Measurements from ENCODE around the gene ATF4.

Gene ATF4

GRCh38 chr22:39528681-39529486, 8.5 kb downstream of the ATF4 start:
- peak; percentile 85 to 95 for DNase-seq (ENCODE audit: low read depth in 1 of 2, low spot score in 1 of 2)
- TF ChIP-seq CTCF (IDR thresholded peaks at IDR 0.05; ENCODE audit: insufficient read depth, low read length) (peak; percentile 95), POLR2AphosphoS5 (IDR thresholded peaks at IDR 0.05; ENCODE audit: low read depth) (peak; percentile 83), GABPA (IDR thresholded peaks at IDR 0.05; ENCODE audit: low read depth) (peak; percentile 65; the same call in 1 of the 2 replicates), REST (IDR thresholded peaks at IDR 0.05; ENCODE audit: insufficient replicate concordance, low read depth) (peak; percentile 6), SPI1 (IDR thresholded peaks at IDR 0.05; ENCODE audit: borderline replicate concordance, low read depth) (peak; percentile 20; the same call in 1 of the 2 replicates)
- peak overlapping the region; percentile 46 for H3K4me3 ChIP-seq (replicated peaks; ENCODE audit: insufficient read depth, low read length)

GRCh38 chr22:39529487-39529851, 9.1 kb downstream of the ATF4 start:
- Histone ChIP-seq H3K4me3 (replicated peaks; ENCODE audit: insufficient read depth, low read length) (no peak overlapping the region), H3K27me3 (ENCODE audit: insufficient read depth, poor library complexity, severe bottlenecking) (no peaks in the 10 kb centered on the region), H3K27ac (replicated peaks) (peak overlapping the region; percentile 83)
- no peak for DNase-seq (ENCODE audit: low read depth in 1 of 2, low spot score in 1 of 2)
- no peak for TF ChIP-seq CTCF (IDR thresholded peaks at IDR 0.05; ENCODE audit: insufficient read depth, low read length)
- no peak for TF ChIP-seq REST (IDR thresholded peaks at IDR 0.05; ENCODE audit: insufficient replicate concordance, low read depth)
- no peak for TF ChIP-seq SPI1 (IDR thresholded peaks at IDR 0.05; ENCODE audit: borderline replicate concordance, low read depth)
- no peak for TF ChIP-seq GABPA (IDR thresholded peaks at IDR 0.05; ENCODE audit: low read depth)
- no peak for TF ChIP-seq POLR2AphosphoS5 (IDR thresholded peaks at IDR 0.05; ENCODE audit: low read depth)

More at GRCh38 chr22:39528681-39529486, 8.5 kb downstream of the ATF4 start:
- peak overlapping the region; percentile 83 for H3K27ac ChIP-seq (replicated peaks)
- H3K27me3 ChIP-seq (ENCODE audit: insufficient read depth, poor library complexity, severe bottlenecking), result no peaks in the 10 kb centered on the region

- H3K27ac ChIP-seq (replicated peaks), result peak overlapping the region; percentile 83
- TF ChIP-seq POLR2AphosphoS5 (IDR thresholded peaks at IDR 0.05; ENCODE audit: low read depth) (no peak), GABPA (IDR thresholded peaks at IDR 0.05; ENCODE audit: low read depth) (no peak), REST (IDR thresholded peaks at IDR 0.05; ENCODE audit: insufficient replicate concordance, low read depth) (no peak), SPI1 (IDR thresholded peaks at IDR 0.05; ENCODE audit: borderline replicate concordance, low read depth) (no peak), CTCF (IDR thresholded peaks at IDR 0.05; ENCODE audit: insufficient read depth, low read length) (no peak)
- H3K27me3 ChIP-seq (ENCODE audit: insufficient read depth, poor library complexity, severe bottlenecking), result no peaks in the 10 kb centered on the region
- no peak for DNase-seq (ENCODE audit: low read depth in 1 of 2, low spot score in 1 of 2)
- no peak overlapping the region for H3K4me3 ChIP-seq (replicated peaks; ENCODE audit: insufficient read depth, low read length)
Observed at GRCh38 chr22:39530116-39530515, 9.8 kb downstream of the ATF4 start.
